ENCODE results near the gene SMCHD1.
"Not testable (repeated sequence)": the region's sequence is repeated elsewhere in the genome, so short reads cannot be mapped to it uniquely, and the experiment has no call there.

SMCHD1 gene

DNA sequence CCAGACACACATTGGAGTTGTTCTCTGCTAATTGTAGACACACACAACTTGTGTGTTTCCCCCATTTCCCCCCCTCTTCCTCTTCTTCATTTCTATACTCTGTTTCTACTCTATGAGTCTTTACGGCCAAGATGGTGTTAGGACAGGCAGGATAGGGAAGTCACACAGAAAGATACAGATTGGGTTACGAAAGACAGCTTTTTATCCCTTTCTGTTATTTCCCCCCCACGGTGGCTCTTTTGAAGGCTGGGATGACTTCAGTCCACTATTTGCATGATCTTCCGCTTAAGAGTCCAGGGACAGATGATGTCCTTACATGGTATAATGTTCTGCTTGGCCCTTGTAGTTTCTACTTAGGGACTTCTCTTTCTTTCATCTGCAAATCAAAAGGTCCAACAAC lies 189.6 kb downstream of the SMCHD1 start:
- Histone ChIP-seq H3K9ac (ENCODE audit: low read length in 5 of 5) (no peak overlapping the region), H3K27ac (ENCODE audit: low read depth, low read length) (no peak overlapping the region), H3K9me3 (ENCODE audit: control insufficient read depth in 5 of 5, low read length in 5 of 5) (no peaks in the 10 kb centered on the region), H3K4me1 (ENCODE audit: control insufficient read depth in 5 of 5, insufficient read depth in 5 of 5, low read length in 5 of 5) (peaks cover 0 to 45% (median 23%) of the 10 kb centered on the region in 5 donors), H3K27me3 (ENCODE audit: control insufficient read depth in 5 of 5, insufficient read depth in 4 of 5, low read length in 5 of 5) (peaks cover 0 to 30% (median 13%) of the 10 kb centered on the region in 5 donors), H3K36me3 (ENCODE audit: control insufficient read depth in 5 of 5, insufficient read depth in 5 of 5, low read length in 5 of 5) (no peaks in the 10 kb centered on the region), H3K4me3 (ENCODE audit: low read depth in 1 of 5, low read length in 5 of 5) (no peak overlapping the region)

DNA sequence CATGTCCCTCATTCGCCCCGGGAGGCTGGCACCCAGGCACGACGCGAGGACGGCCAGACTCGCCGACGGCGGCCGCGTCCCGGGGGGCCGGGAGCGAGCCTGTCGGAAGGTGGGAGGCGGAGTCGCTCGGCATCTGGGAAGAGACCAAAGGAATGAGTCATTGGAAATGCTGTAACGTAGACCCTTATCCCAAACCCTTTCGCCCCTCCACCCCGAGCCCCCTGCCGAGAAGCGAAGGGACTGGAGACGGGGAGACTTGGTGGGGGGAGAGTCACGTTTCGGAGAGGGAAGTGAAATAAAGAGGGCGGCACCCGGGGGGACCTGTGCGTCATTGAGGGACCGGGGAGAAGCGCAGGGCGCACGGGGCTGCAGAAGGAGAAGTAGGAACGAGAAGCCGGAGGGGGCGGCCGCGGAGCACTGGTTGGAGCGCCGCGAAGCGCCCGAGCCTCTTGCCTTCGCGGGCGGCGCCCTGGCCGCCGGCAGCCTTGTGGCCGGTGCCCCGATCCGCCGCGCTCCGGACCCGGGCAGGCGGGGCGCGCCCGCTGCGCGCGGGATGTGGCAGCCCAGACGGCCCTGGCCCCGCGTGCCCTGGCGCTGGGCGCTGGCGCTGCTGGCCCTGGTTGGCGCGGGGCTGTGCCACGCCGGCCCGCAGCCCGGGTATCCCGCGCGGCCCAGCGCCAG lies 191.2 kb downstream of the SMCHD1 start, which contains the start of gene EMILIN2:
Gene EMILIN2 (plus strand): TSS at position 371 of the 681 bp plus-strand sequence. CDS start 183 bp downstream, at position 554.
- Histone ChIP-seq H3K9ac (ENCODE audit: low read length in 5 of 5) (peak within 1 kb of the TSS; percentile 1 to 71 (median 67)), H3K27me3 (ENCODE audit: control insufficient read depth in 5 of 5, insufficient read depth in 4 of 5, low read length in 5 of 5) (peaks cover 0 to 30% (median 13%) of the 10 kb centered on the region in 5 donors), H3K9me3 (ENCODE audit: control insufficient read depth in 5 of 5, low read length in 5 of 5) (no peaks in the 10 kb centered on the region), H3K4me1 (ENCODE audit: control insufficient read depth in 5 of 5, insufficient read depth in 5 of 5, low read length in 5 of 5) (peaks cover 0 to 45% (median 23%) of the 10 kb centered on the region in 5 donors), H3K4me3 (ENCODE audit: low read depth in 1 of 5, low read length in 5 of 5) (peak within 1 kb of the TSS; percentile 67 to 75 (median 72)), H3K27ac (ENCODE audit: low read depth, low read length) (peak within 1 kb of the TSS; percentile 65), H3K36me3 (ENCODE audit: control insufficient read depth in 5 of 5, insufficient read depth in 5 of 5, low read length in 5 of 5) (no peaks in the 10 kb centered on the region)

DNA sequence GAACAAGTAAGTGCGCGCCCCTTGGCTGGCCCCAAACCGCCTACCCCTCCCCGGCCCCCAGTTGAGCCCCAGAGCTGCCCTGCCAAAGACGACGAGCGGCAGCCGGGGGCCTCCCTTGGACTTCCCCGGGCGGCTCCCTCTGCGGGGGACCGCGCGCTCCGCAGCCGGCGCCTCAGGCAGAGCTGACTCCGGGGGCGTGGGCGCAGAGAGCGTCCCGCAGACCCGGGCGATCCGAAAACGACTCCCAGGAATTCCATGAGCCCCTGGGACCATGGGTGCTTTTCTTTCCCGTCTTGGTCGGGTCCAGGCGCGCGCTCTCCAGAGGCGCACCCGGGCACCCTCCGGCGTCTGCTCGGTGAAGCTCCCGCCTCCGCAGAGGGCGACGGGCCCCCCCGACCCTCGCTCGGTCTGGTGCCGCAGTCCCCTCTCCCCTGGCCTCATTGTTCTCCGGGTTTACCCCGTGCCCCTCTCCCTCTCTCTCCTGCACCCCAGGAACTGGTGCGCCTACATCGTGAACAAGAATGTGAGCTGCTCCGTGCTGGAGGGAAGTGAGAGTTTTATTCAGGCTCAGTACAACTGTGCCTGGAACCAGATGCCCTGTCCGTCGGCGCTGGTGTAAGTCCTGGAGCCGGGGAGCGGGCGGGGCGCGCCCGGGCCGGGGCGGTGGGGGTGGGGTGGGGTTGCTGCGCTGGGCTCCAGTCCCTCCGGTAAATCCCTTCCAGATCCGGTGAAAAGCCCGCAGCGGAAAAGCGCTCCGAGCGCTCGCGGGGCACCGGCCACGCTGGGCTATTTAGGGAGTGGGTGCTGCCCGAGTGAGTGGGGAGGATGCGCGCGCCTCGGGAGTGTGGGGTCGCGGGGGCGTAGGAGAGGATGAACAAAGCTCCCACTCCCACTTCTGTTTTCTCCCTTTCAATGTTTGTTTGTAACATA lies 192.1 kb downstream of the SMCHD1 start:
- Histone ChIP-seq H3K36me3 (ENCODE audit: control insufficient read depth in 5 of 5, insufficient read depth in 5 of 5, low read length in 5 of 5) (peaks cover 0 to 2% (median 0%) of the 10 kb centered on the region in 5 donors), H3K4me1 (ENCODE audit: control insufficient read depth in 5 of 5, insufficient read depth in 5 of 5, low read length in 5 of 5) (peaks cover 0 to 45% (median 23%) of the 10 kb centered on the region in 5 donors), H3K4me3 (ENCODE audit: low read depth in 1 of 5, low read length in 5 of 5) (peak overlapping the region; percentile 67 to 75 (median 72)), H3K27me3 (ENCODE audit: control insufficient read depth in 5 of 5, insufficient read depth in 4 of 5, low read length in 5 of 5) (peaks cover 0 to 30% (median 13%) of the 10 kb centered on the region in 5 donors), H3K9me3 (ENCODE audit: control insufficient read depth in 5 of 5, low read length in 5 of 5) (no peaks in the 10 kb centered on the region), H3K9ac (ENCODE audit: low read length in 5 of 5) (peak overlapping the region in 4 of 5 donors; percentile 64 to 71 (median 67)), H3K27ac (ENCODE audit: low read depth, low read length) (peak overlapping the region; percentile 65)

DNA sequence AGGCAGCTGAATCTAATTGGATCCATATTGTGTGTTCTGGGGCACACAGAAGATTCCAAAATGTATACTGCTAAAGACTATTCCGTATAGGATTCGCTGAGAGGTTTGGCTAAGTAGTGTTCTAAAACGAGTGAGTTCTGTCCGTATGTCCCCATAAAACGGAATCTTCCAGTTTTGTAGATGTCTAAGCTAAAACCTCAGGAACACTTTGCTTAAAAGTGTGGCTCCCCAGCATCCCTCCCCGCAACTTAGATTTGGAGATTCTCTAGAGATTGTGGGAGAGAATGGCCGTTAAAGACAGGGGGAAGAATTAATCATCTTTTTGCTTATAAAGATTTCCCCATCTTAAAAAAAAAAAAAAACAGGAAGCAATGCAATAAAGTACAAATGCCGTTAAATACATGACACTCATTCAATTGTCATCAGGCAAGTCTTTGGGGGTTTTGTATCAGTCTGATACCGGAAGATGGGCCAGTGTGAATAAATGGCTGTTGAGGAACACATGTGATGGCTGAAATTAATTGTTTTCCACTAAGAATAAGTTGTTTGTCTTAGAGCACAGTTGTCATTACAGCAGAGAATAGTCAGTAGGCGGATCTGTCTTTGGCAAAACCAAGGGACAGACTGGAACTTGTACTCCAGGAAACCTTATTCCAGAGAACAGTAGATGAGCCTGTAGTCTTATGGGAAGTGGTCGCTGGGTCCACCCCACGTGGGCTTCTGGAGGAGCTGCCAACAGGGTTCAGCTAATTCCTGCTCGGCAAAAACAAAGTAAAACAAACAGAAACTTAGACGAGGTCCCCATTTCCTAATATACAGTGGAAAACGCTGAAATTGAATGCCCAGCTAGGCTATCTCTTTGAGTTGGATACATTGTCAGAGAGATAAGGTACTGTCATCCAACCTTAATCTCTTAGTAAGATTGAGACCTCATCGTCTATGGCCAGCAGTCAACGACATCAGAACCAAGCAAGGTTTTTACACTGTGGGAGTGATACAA lies 193.0 kb downstream of the SMCHD1 start:
- H3K36me3 ChIP-seq (ENCODE audit: control insufficient read depth in 5 of 5, insufficient read depth in 5 of 5, low read length in 5 of 5): peaks cover 0 to 5% (median 2%) of the 10 kb centered on the region in 5 donors
- peak overlapping the region; percentile 59 to 73 (median 70) for H3K4me3 ChIP-seq (ENCODE audit: low read depth in 1 of 5, low read length in 5 of 5)
- no peaks in the 10 kb centered on the region for H3K9me3 ChIP-seq (ENCODE audit: control insufficient read depth in 5 of 5, low read length in 5 of 5)
- H3K4me1 ChIP-seq (ENCODE audit: control insufficient read depth in 5 of 5, insufficient read depth in 5 of 5, low read length in 5 of 5): peaks cover 0 to 42% (median 23%) of the 10 kb centered on the region in 5 donors
- H3K9ac ChIP-seq (ENCODE audit: low read length in 5 of 5): peak overlapping the region in 2 of 5 donors; percentile 35 to 36
- peak overlapping the region; percentile 40 for H3K27ac ChIP-seq (ENCODE audit: low read depth, low read length)
- H3K27me3 ChIP-seq (ENCODE audit: control insufficient read depth in 5 of 5, insufficient read depth in 4 of 5, low read length in 5 of 5): peaks cover 0 to 30% (median 13%) of the 10 kb centered on the region in 5 donors

DNA sequence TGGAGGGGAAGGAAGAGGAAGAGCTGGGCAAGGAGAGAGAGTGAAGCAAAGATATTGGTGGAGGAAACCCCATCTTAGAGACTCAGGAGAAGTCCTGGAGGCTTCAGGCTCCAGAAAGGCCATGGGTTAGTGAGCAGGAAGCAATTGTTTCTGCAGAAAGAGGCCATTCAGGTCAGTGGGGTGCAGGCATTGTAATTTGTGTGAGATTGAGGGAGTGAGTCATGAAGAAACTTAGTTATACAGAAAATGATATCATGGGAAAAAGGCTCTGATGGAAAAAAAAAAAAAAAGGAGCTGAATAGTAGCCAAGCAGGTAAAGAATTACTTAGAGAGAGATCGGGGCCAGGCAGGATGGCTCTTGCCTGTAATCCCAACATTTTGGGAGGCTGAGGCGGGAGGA lies 195.3 kb downstream of the SMCHD1 start:
- Histone ChIP-seq H3K9ac (ENCODE audit: low read length in 5 of 5) (no peak overlapping the region), H3K27ac (ENCODE audit: low read depth, low read length) (no peak overlapping the region), H3K27me3 (ENCODE audit: control insufficient read depth in 5 of 5, insufficient read depth in 4 of 5, low read length in 5 of 5) (peaks cover 0 to 22% (median 13%) of the 10 kb centered on the region in 5 donors), H3K9me3 (ENCODE audit: control insufficient read depth in 5 of 5, low read length in 5 of 5) (no peaks in the 10 kb centered on the region), H3K4me1 (ENCODE audit: control insufficient read depth in 5 of 5, insufficient read depth in 5 of 5, low read length in 5 of 5) (peaks cover 4 to 45% (median 43%) of the 10 kb centered on the region in 5 donors), H3K4me3 (ENCODE audit: low read depth in 1 of 5, low read length in 5 of 5) (no peak overlapping the region), H3K36me3 (ENCODE audit: control insufficient read depth in 5 of 5, insufficient read depth in 5 of 5, low read length in 5 of 5) (peaks cover 0 to 6% (median 2%) of the 10 kb centered on the region in 5 donors)

DNA sequence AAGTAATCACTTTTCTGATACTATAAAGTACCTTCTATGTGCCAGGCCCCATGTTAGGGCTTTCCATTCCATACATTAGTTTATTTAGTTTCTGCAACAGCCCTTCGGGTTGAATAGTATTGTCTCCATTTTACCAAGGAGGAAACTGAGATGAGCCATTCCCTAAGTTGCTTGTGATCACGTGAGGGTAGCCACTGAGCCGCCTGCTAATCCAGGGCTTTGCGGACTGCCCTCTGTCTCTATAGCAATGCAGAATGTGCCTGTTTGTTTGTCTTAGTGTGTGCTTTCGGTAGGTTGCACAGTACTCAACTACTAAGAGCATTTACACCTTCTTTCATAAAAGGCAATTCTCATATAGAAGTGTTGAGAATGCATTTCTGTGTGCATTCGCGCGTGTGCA lies 196.2 kb downstream of the SMCHD1 start:
- H3K36me3 ChIP-seq (ENCODE audit: control insufficient read depth in 5 of 5, insufficient read depth in 5 of 5, low read length in 5 of 5): peaks cover 0 to 6% (median 2%) of the 10 kb centered on the region in 5 donors
- H3K4me1 ChIP-seq (ENCODE audit: control insufficient read depth in 5 of 5, insufficient read depth in 5 of 5, low read length in 5 of 5): peaks cover 4 to 45% (median 42%) of the 10 kb centered on the region in 5 donors
- H3K27me3 ChIP-seq (ENCODE audit: control insufficient read depth in 5 of 5, insufficient read depth in 4 of 5, low read length in 5 of 5): peaks cover 0 to 14% (median 11%) of the 10 kb centered on the region in 5 donors
- H3K9ac ChIP-seq (ENCODE audit: low read length in 5 of 5): no peak overlapping the region
- H3K27ac ChIP-seq (ENCODE audit: low read depth, low read length): no peak overlapping the region
- no peak overlapping the region for H3K4me3 ChIP-seq (ENCODE audit: low read depth in 1 of 5, low read length in 5 of 5)
- no peaks in the 10 kb centered on the region for H3K9me3 ChIP-seq (ENCODE audit: control insufficient read depth in 5 of 5, low read length in 5 of 5)

DNA sequence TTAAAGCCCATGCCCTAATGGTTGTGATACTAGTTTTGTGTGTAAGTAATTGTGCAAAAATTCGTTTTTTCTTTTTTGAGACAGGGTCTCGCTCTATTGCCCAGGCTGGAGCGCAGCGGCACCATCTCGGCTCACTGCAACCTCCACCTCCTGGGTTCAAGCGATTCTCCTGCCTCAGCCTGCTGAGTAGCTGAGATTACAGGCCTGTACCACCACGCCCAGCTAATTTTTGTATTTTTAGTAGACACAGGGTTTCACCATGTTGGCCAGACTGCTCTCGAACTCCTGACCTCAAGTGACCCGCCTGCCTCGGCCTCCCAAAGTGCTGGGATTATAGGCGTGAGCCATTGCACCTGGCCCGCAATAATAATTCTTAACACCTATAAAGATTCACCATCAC lies 196.9 kb downstream of the SMCHD1 start:
- Histone ChIP-seq H3K4me1 (ENCODE audit: control insufficient read depth in 5 of 5, insufficient read depth in 5 of 5, low read length in 5 of 5) (peaks cover 6 to 47% (median 42%) of the 10 kb centered on the region in 5 donors), H3K27me3 (ENCODE audit: control insufficient read depth in 5 of 5, insufficient read depth in 4 of 5, low read length in 5 of 5) (peaks cover 0 to 15% (median 10%) of the 10 kb centered on the region in 5 donors)
- not testable (repeated sequence) for H3K4me3 ChIP-seq (ENCODE audit: low read depth in 1 of 5, low read length in 5 of 5); H3K36me3 ChIP-seq (ENCODE audit: control insufficient read depth in 5 of 5, insufficient read depth in 5 of 5, low read length in 5 of 5); H3K27ac ChIP-seq (ENCODE audit: low read depth, low read length); H3K9ac ChIP-seq (ENCODE audit: low read length in 5 of 5); H3K9me3 ChIP-seq (ENCODE audit: control insufficient read depth in 5 of 5, low read length in 5 of 5)

DNA sequence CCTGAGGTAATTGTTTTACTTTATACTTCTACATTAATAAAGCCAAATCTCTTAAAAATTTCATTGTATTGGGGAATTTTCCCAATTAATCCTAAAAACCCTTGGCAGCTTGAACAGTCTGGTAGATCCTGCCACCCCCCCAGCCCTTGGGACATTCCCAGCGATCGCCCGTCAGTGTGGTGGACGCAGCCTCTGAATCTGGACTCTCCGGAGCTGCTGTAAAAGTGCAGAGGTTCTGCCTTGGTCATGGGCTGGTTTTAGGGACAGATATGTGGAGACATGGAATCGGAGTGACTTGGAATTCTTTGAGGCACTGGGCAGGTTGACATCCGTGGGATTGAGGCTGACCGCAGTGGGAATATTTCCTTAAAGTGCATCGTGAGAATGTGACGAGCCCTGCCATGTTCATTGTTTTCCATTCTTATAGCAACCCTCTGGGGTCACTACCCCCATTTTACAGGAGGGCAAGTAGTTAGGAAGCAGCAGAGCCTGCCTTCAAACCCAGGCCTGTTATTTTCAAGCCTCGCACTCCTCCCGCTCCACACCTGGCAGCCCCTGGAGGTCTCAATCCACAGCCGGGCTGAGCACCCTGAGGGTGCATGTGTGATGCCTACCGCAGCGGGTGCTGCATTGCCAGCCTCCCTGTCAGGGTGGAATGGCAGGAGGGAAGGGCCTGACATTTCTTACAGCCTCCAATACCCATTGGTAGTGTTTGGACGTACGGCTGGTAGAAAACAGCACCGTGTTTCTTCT lies 197.8 kb downstream of the SMCHD1 start:
- H3K9me3 ChIP-seq (ENCODE audit: control insufficient read depth in 5 of 5, low read length in 5 of 5): no peaks in the 10 kb centered on the region
- no peak overlapping the region for H3K9ac ChIP-seq (ENCODE audit: low read length in 5 of 5)
- H3K4me3 ChIP-seq (ENCODE audit: low read depth in 1 of 5, low read length in 5 of 5): no peak overlapping the region
- peaks cover 10 to 53% (median 42%) of the 10 kb centered on the region in 5 donors for H3K4me1 ChIP-seq (ENCODE audit: control insufficient read depth in 5 of 5, insufficient read depth in 5 of 5, low read length in 5 of 5)
- H3K36me3 ChIP-seq (ENCODE audit: control insufficient read depth in 5 of 5, insufficient read depth in 5 of 5, low read length in 5 of 5): peaks cover 0 to 6% (median 2%) of the 10 kb centered on the region in 5 donors
- H3K27me3 ChIP-seq (ENCODE audit: control insufficient read depth in 5 of 5, insufficient read depth in 4 of 5, low read length in 5 of 5): peaks cover 0 to 12% (median 7%) of the 10 kb centered on the region in 5 donors
- H3K27ac ChIP-seq (ENCODE audit: low read depth, low read length): no peak overlapping the region

Data from subcutaneous abdominal adipose tissue (tissue), 5 donors.